Fibroblast of lung (primary cell): ENCODE results near the gene CBX6.

Source experiments
- EZH2 ChIP-seq: IDR thresholded peaks from 2 replicates; pipeline ENCODE4 v1.5.1; 2012; ENCODE audit warnings: low read length, control low read depth, mild to moderate bottlenecking; ENCODE audit errors: missing control alignments
- TF ChIP-seq, protein P1 (sequence below), 2 donors: IDR thresholded peaks in 1 of 2; conservative IDR thresholded peaks in 1 of 2; 1 replicate in 1 of 2; 2 replicates in 1 of 2; pipeline ENCODE4 v1.5.1; 2011 to 2012; ENCODE audit warnings: low read length in 2 of 2, control low read depth in 1 of 2, inconsistent platforms in 1 of 2, low read depth in 1 of 2, mild to moderate bottlenecking in 1 of 2

GRCh38 chr22:38841211-38841610, 30.8 kb downstream of the CBX6 start:
- TF ChIP-seq, protein P1, sequence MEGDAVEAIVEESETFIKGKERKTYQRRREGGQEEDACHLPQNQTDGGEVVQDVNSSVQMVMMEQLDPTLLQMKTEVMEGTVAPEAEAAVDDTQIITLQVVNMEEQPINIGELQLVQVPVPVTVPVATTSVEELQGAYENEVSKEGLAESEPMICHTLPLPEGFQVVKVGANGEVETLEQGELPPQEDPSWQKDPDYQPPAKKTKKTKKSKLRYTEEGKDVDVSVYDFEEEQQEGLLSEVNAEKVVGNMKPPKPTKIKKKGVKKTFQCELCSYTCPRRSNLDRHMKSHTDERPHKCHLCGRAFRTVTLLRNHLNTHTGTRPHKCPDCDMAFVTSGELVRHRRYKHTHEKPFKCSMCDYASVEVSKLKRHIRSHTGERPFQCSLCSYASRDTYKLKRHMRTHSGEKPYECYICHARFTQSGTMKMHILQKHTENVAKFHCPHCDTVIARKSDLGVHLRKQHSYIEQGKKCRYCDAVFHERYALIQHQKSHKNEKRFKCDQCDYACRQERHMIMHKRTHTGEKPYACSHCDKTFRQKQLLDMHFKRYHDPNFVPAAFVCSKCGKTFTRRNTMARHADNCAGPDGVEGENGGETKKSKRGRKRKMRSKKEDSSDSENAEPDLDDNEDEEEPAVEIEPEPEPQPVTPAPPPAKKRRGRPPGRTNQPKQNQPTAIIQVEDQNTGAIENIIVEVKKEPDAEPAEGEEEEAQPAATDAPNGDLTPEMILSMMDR (conservative IDR thresholded peaks at IDR 0.05 in 1 of 2, IDR thresholded peaks at IDR 0.05 in 1 of 2; ENCODE audit: low read depth in 1 of 2, low read length in 2 of 2): no peak
- no peak for TF ChIP-seq EZH2
